Measurements from ENCODE around the gene CIDEB. TPM values are rescaled to one million over a fixed set of nuclear protein-coding genes. Genes with fewer than 3 reads are reported as not detected.

Gene CIDEB
- total RNA-seq, 4 donors from 2014 or later, result 9.4 to 34.5 (median 14.2) TPM

GRCh38 chr14:24256960-24257359, 50.8 kb downstream of the CIDEB start:
- TF ChIP-seq POLR2A (IDR thresholded peaks at IDR 0.05) (no peak), EP300 (IDR thresholded peaks at IDR 0.05) (no peak)
- TF ChIP-seq, protein P1, sequence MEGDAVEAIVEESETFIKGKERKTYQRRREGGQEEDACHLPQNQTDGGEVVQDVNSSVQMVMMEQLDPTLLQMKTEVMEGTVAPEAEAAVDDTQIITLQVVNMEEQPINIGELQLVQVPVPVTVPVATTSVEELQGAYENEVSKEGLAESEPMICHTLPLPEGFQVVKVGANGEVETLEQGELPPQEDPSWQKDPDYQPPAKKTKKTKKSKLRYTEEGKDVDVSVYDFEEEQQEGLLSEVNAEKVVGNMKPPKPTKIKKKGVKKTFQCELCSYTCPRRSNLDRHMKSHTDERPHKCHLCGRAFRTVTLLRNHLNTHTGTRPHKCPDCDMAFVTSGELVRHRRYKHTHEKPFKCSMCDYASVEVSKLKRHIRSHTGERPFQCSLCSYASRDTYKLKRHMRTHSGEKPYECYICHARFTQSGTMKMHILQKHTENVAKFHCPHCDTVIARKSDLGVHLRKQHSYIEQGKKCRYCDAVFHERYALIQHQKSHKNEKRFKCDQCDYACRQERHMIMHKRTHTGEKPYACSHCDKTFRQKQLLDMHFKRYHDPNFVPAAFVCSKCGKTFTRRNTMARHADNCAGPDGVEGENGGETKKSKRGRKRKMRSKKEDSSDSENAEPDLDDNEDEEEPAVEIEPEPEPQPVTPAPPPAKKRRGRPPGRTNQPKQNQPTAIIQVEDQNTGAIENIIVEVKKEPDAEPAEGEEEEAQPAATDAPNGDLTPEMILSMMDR (IDR thresholded peaks at IDR 0.05), result no peak
- Histone ChIP-seq H3K27me3 (no peaks in the 10 kb centered on the region), H3K27ac (peak overlapping the region in 1 of 4 donors; percentile 29), H3K36me3 (peaks cover 0 to 79% (median 0%) of the 10 kb centered on the region in 3 donors), H3K4me1 (peaks cover 0 to 12% (median 0%) of the 10 kb centered on the region in 4 donors), H3K9me3 (no peaks in the 10 kb centered on the region), H3K4me3 (no peak overlapping the region)
- 63 to 68% methylated on average over 4 of the region's 4 CpGs for WGBS, 2 donors
- no peak for DNase-seq (ENCODE audit: low spot score in 2 of 2)

DNA sequence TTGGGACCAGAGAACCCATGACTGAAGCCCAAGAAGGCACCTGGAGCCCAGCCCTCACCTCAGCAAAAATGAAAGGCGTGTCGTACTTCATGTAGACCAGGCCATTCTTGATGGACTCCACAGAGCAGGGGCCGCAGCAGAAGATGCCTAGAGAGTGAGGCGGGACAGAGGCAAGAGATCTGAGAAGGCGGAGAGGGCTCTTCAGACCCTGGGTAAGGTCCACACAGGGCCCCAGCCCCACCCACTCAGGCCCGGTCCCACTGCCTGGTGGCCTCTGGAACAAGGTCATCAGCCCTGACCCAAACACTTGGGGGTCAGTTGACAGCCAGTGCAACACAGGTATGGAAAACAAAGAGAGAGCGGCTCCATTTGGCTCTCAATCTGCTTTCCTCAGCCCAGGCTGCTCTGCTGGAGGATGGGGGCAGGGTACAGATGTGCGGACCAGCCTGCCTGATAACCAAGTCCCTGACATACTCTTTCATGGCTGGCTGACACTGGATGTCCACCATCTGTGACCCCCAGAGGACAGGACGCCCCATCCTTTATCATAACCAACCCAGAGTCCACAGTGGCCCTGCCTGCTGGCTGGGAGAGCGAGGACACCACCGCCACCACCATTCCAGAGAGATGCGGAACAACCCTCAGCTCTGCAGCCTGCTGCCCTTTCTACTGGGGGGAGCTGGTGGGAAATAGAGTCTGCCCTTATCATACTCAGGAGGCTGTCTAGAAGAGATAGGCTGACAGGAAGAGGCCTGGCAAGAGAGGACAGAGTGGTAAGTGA, 51.7 kb downstream of the CIDEB start:
- Histone ChIP-seq H3K36me3 (peaks cover 0 to 71% (median 0%) of the 10 kb centered on the region in 3 donors), H3K27me3 (no peaks in the 10 kb centered on the region), H3K4me1 (peaks cover 0 to 12% (median 0%) of the 10 kb centered on the region in 4 donors), H3K9me3 (no peaks in the 10 kb centered on the region), H3K4me3 (no peak overlapping the region), H3K27ac (peak overlapping the region in 1 of 4 donors; percentile 29)
- 88 to 89% methylated on average over 10 to 12 of the region's 12 CpGs for WGBS, 2 donors
- TF ChIP-seq, protein P1 (IDR thresholded peaks at IDR 0.05), result no peak
- no peak for TF ChIP-seq EP300 (IDR thresholded peaks at IDR 0.05)
- no peak for TF ChIP-seq POLR2A (IDR thresholded peaks at IDR 0.05)
- no peak for DNase-seq (ENCODE audit: low spot score in 2 of 2)

DNA sequence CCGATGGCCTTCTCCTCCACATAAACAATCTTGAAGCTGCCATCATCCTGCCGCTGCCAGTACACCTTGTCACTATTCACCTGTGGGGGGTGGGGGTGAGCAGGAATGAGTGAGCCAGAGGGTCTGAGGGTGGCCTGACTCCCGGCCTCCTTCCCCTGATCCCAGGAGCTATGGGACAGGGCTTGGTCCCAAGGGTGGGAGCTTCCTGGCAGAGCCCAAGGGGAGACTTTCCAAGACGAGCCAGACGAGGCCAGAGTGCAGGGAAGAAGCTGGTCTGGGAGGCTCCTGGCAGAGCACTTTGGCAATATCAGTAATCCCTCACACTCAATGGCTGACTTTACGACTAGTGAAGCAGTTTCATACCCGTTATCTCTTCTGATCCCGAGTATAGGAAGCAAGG, 52.3 kb downstream of the CIDEB start:
- no peak for DNase-seq (ENCODE audit: low spot score in 2 of 2)
- H3K4me3 ChIP-seq, result no peak overlapping the region
- H3K36me3 ChIP-seq, result peaks cover 0 to 68% (median 0%) of the 10 kb centered on the region in 3 donors

More for the DNA sequence above, 52.3 kb downstream of the CIDEB start:
- WGBS, 2 donors, result 75 to 88% methylated on average over 8 of the region's 8 CpGs
- Histone ChIP-seq H3K27me3 (no peaks in the 10 kb centered on the region), H3K27ac (no peak overlapping the region), H3K9me3 (no peaks in the 10 kb centered on the region), H3K4me1 (peaks cover 0 to 12% (median 0%) of the 10 kb centered on the region in 4 donors)
- no peak for TF ChIP-seq EP300 (IDR thresholded peaks at IDR 0.05)
- TF ChIP-seq, protein P1 (IDR thresholded peaks at IDR 0.05), result no peak
- TF ChIP-seq POLR2A (IDR thresholded peaks at IDR 0.05), result no peak

Small RNAs within 50 kb of the gene (small RNA-seq; reads per million reads assigned to genes)
- not detected for gene RF00026

Other genes with a start within 250 kb of the CIDEB start
- gene CPNE6, start 236.4 kb downstream of the CIDEB start, total RNA-seq, result not detected
- gene PCK2, start 213.7 kb downstream of the CIDEB start, total RNA-seq, result 10 to 100 TPM; 28.9 to 49.2 (median 34.3) TPM
- 100 to 1,000 TPM in 2 of 4 donors, 10 to 100 TPM in 2; 68.9 to 126 (median 98.9) TPM for gene DCAF11, start 193.2 kb downstream of the CIDEB start, total RNA-seq
- 1 to 10 TPM; 4.8 to 7.0 (median 5.9) TPM for gene NRL, start 193.0 kb downstream of the CIDEB start, total RNA-seq
- 1 to 10 TPM in 1 of 4 donors, under 1 TPM in 1, not detected in 2; 0.78 to 1.3 TPM for gene FITM1, start 177.3 kb downstream of the CIDEB start, total RNA-seq
- gene PSME1, start 171.8 kb downstream of the CIDEB start, total RNA-seq, result 100 to 1,000 TPM in 3 of 4 donors, 10 to 100 TPM in 1; 96.9 to 130 (median 110) TPM
- gene EMC9, start 166.4 kb downstream of the CIDEB start, total RNA-seq, result 10 to 100 TPM in 2 of 4 donors, 1 to 10 TPM in 2; 9.2 to 22.7 (median 14.4) TPM
- gene PSME2, start 161.4 kb downstream of the CIDEB start, total RNA-seq, result 10 to 100 TPM; 33.7 to 64.0 (median 51.9) TPM
- gene RNF31, start 160.5 kb downstream of the CIDEB start, total RNA-seq, result 100 to 1,000 TPM in 1 of 4 donors, 10 to 100 TPM in 3; 33.5 to 112 (median 72.9) TPM
- gene IRF9, start 146.7 kb downstream of the CIDEB start, total RNA-seq, result 100 to 1,000 TPM in 1 of 4 donors, 10 to 100 TPM in 3; 55.7 to 106 (median 65.8) TPM
- 10 to 100 TPM in 3 of 4 donors, 1 to 10 TPM in 1; 6.5 to 25.5 (median 16.3) TPM for gene REC8, start 135.9 kb downstream of the CIDEB start, total RNA-seq
- gene IPO4, start 119.2 kb downstream of the CIDEB start, total RNA-seq, result 10 to 100 TPM; 19.4 to 88.5 (median 26.9) TPM
- 10 to 100 TPM; 46.8 to 61.3 (median 54.6) TPM for gene TM9SF1, start 112.5 kb downstream of the CIDEB start, total RNA-seq
- gene TSSK4, start 102.3 kb downstream of the CIDEB start, total RNA-seq, result not detected
- gene CHMP4A, start 94.5 kb downstream of the CIDEB start, total RNA-seq, result 100 to 1,000 TPM in 1 of 4 donors, 10 to 100 TPM in 3; 43.9 to 118 (median 82.1) TPM
- gene MDP1, start 91.9 kb downstream of the CIDEB start, total RNA-seq, result 10 to 100 TPM; 16.5 to 48.3 (median 28.9) TPM
- 100 to 1,000 TPM in 2 of 4 donors, 10 to 100 TPM in 2; 68.6 to 109 (median 98.3) TPM for gene NEDD8, start 75.6 kb downstream of the CIDEB start, total RNA-seq
- 10 to 100 TPM; 46.5 to 63.4 (median 57.2) TPM for gene GMPR2, start 75.0 kb downstream of the CIDEB start, total RNA-seq
- gene TINF2, start 65.4 kb downstream of the CIDEB start, total RNA-seq, result 10 to 100 TPM; 53.9 to 66.4 (median 60.8) TPM
- 10 to 100 TPM; 13.5 to 53.5 (median 19.4) TPM for gene TGM1, start 44.8 kb downstream of the CIDEB start, total RNA-seq
- 10 to 100 TPM; 36.5 to 68.4 (median 42.9) TPM for gene RABGGTA, start 36.4 kb downstream of the CIDEB start, total RNA-seq
- 10 to 100 TPM; 15.7 to 43.5 (median 22.6) TPM for gene DHRS1, start 8.2 kb downstream of the CIDEB start, total RNA-seq
- gene NOP9, start 8.1 kb downstream of the CIDEB start, total RNA-seq, result 10 to 100 TPM; 17.0 to 24.9 (median 20.4) TPM
- 10 to 100 TPM; 15.5 to 31.5 (median 20.2) TPM for gene LTB4R2, start 2.2 kb upstream of the CIDEB start, total RNA-seq
- gene LTB4R, start 3.5 kb upstream of the CIDEB start, total RNA-seq, result 10 to 100 TPM in 3 of 4 donors, 1 to 10 TPM in 1; 8.4 to 14.4 (median 11.8) TPM
- 10 to 100 TPM; 32.0 to 68.1 (median 53.2) TPM for gene ADCY4, start 27.1 kb upstream of the CIDEB start, total RNA-seq
- 1 to 10 TPM; 4.0 to 9.6 (median 9.0) TPM for gene RIPK3, start 32.0 kb upstream of the CIDEB start, total RNA-seq
- gene NFATC4, start 60.2 kb upstream of the CIDEB start, total RNA-seq, result 100 to 1,000 TPM in 2 of 4 donors, 10 to 100 TPM in 2; 58.6 to 132 (median 99.1) TPM
- 10 to 100 TPM; 17.4 to 24.7 (median 19.4) TPM for gene NYNRIN, start 91.0 kb upstream of the CIDEB start, total RNA-seq
- 1 to 10 TPM; 2.1 to 6.9 (median 5.1) TPM for gene CBLN3, start 121.7 kb upstream of the CIDEB start, total RNA-seq
- 100 to 1,000 TPM in 1 of 4 donors, 10 to 100 TPM in 3; 66.8 to 106 (median 84.5) TPM for gene KHNYN, start 122.0 kb upstream of the CIDEB start, total RNA-seq
- gene SDR39U1, start 134.8 kb upstream of the CIDEB start, total RNA-seq, result 10 to 100 TPM; 37.9 to 64.9 (median 60.8) TPM
- not detected for gene CMA1, start 200.3 kb upstream of the CIDEB start, total RNA-seq

All from tibial nerve (tissue), 4 donors.